ENCODE measurements around the gene LIPE.
"Not testable (repeated sequence)": the region's sequence is repeated elsewhere in the genome, so short reads cannot be mapped to it uniquely, and the experiment has no call there.

The LIPE gene

DNA sequence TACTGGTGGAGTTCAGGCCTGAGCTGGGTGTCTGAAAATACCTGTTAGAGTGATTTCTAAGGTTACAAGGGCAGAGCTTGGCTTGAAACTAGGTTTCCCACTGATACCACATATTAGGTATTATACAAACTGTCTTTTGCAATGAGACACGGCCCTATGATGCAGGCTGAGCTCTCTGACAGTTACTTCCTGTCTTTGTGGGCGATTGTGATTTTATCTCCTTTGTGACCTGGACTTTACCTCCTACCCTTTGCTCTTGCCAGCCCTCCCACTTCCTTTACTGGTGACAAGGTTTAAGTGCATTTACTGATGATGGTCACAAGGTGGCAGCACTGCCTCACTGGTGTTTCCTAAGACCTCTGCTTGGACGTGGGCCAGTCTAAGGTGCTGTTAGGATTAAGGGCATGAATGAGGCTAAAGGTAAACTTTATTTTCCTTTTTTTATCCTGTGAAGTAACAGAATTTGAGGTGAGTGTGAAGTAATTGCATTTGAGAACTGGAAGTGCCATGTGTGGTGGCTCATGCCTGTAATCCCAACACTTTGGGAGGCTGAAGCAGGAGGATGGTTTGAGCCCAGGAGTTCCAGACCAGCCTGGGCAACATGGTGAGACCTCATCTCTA, 23.2 kb upstream of the LIPE start:
- peak; percentile 31 to 53 for DNase-seq (ENCODE audit: low read depth in 2 of 2, low spot score in 1 of 2)

DNA sequence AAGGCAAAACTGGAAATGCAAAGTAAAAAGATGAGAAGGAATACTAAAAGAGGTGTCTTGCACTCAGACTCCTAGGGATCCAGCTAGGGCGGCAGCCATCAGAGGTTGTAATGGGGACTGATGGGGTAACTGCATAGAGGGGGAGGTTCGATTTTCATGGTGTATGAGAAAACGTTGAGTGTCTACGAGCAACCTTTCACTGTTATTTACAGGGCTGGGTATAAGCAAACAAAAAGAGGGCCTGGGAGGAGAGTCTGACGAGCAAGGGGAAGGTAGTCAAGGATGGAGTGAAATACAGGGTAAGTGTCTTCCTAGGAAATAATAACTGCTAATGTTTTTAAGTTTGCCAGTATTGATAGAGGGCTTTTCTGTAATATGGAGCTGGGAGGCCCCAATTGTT, 21.1 kb upstream of the LIPE start:
- DNase-seq (ENCODE audit: low read depth in 2 of 2, low spot score in 1 of 2), result not testable (repeated sequence)

DNA sequence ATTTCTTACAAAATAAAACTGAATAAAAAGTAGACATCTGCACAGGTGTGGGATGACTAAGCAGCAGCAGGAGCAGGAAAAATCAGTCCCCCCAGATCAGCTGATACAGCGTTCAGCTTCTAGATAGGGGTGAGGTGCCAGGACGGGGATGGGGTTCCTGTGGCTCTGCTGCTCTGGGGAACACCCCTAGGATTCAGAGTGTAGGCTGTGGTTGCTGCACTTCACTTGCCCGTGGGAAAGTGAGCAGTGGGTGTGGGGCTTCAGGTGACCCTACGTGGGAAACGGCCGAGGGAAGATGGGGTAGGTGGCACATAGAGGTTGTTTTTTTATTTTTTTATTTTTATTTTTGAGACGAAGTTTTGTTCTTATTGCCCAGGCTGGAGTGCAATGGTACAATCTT, 18.8 kb upstream of the LIPE start:
- DNase-seq (ENCODE audit: low read depth in 2 of 2, low spot score in 1 of 2), result no peak

- DNase-seq (ENCODE audit: low read depth in 2 of 2, low spot score in 1 of 2), result no peak
Measured at GRCh38 chr19:42443944-42444398, 16.8 kb upstream of the LIPE start.

DNA sequence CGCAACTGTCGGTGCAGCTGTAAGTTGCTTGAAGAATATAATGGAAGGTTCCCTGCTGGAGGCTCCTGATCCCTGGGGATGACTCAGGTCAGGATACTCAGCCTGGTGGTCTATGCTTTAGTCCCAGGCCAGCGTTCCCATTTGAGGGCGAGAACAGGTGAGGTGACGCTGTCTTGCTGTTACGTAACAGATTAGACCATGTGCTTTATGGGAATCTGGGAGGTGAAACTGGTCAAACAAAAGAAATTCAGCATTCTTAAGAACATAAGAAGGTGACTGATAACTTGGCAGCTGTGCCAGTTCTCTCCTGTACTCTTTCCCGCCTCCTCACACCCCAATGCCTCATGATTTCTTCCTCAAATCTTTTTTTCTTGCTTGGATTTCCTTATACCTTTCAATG, 15.6 kb upstream of the LIPE start, which contains the start of gene CXCL17:
Gene CXCL17 (minus strand): TSS at position 114 of the 400 bp plus-strand sequence. CDS start 114 bp downstream, outside the sequence.
- DNase-seq (ENCODE audit: low read depth in 2 of 2, low spot score in 1 of 2), result no peak

GRCh38 chr19:42441049-42441445, 13.9 kb upstream of the LIPE start:
- DNase-seq (ENCODE audit: low read depth in 2 of 2, low spot score in 1 of 2), result no peak

GRCh38 chr19:42440357-42441048, 13.3 kb upstream of the LIPE start:
- peak; percentile 62 to 64 for DNase-seq (ENCODE audit: low read depth in 2 of 2, low spot score in 1 of 2)

DNA sequence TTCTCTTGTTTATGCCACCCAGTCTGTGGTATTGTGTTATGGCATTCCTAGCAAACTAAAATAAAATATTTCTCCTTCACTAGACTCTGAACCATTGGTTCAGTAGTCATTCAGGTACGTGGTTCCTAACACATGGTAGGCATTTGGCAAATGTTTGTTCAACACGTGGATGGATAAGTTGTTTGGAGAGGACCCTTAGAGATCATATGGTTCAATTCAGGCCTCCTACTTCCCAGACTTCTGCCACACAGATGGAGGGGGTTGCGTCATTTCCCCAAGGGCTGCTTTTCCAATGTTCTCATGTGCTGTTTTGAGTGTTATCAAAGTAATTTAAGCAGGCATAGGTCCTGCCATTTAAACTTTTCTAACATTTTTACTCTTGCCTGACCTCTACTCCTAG, 8.8 kb upstream of the LIPE start:
- DNase-seq (ENCODE audit: low read depth in 2 of 2, low spot score in 1 of 2), result no peak

DNA sequence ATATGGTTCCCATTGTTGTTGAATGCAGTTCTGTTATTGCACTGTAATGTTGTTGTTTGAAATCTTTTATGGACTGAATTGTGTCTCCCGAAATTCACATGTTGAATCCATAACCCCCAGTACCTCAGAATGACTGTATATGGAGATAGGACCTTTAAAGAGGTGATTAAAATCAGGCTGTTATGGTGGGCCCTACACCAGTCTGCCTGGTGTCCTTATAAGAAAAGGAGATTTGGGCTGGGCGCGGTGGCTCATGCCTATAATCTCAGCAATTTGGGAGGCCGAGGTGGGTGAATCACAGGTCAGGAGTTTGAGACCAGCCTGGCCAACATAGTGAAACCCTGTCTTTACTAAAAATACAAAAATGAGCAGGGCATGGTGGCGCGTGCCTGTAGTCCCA, 8.1 kb upstream of the LIPE start:
- DNase-seq (ENCODE audit: low read depth in 2 of 2, low spot score in 1 of 2), result no peak

GRCh38 chr19:42433503-42434260, 6.5 kb upstream of the LIPE start:
- DNase-seq (ENCODE audit: low read depth in 2 of 2, low spot score in 1 of 2), result peak; percentile 30 to 38

DNA sequence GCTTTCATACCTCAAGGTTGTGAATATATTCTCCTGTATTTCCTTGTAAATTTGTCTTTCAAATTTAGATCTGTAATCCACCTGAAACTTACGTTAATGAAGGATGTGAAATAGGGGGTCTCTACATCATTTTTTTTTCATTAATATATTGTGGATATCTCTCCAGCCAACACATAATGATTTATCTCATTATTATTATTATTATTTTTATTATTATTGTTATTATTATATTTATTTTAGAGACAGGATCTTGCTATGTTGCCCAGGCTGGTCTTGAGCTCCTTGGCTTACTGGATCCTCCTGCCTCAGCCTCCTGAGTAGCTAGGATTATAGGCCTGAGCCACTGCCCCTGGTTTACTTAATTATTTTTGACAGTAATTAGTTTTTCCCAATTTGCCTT, 4.3 kb upstream of the LIPE start:
- DNase-seq (ENCODE audit: low read depth in 2 of 2, low spot score in 1 of 2), result no peak

- no peak for DNase-seq (ENCODE audit: low read depth in 2 of 2, low spot score in 1 of 2)
Measured at GRCh38 chr19:42428676-42429075, 1.5 kb upstream of the LIPE start.

DNA sequence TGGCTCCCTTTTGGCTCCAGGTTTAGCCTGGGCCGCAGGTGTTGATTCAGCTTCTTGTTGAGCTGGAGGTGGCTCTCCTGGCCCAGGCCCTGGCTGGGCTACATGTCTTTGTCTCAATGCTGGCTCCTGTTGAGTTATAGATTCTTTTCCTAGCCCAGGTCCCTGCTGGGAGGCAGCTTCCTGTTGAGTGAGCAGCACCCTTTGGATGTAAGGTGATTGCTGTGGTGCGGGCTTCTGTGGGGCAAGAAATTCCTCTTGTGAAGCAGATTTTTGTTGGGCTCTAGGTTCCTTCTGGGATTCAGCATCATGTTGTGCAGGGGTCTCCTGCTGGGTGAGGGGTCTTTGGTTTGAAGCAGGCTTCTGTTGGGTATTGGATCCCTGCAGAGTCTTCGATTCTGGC, 545 bp downstream of the LIPE start:
- no peak for DNase-seq (ENCODE audit: low read depth in 2 of 2, low spot score in 1 of 2)

GRCh38 chr19:42424712-42425131, 2.5 kb downstream of the LIPE start:
- DNase-seq (ENCODE audit: low read depth in 2 of 2, low spot score in 1 of 2), result no peak

- DNase-seq (ENCODE audit: low read depth in 2 of 2, low spot score in 1 of 2), result no peak
Measured at GRCh38 chr19:42424345-42424707, 2.9 kb downstream of the LIPE start.

- DNase-seq (ENCODE audit: low read depth in 2 of 2, low spot score in 1 of 2), result peak; percentile 84 to 90
Measured at GRCh38 chr19:42423462-42424344, 3.5 kb downstream of the LIPE start.

- DNase-seq (ENCODE audit: low read depth in 2 of 2, low spot score in 1 of 2), result peak; percentile 14 to 17
Measured at GRCh38 chr19:42422901-42423461, 4.2 kb downstream of the LIPE start.

DNA sequence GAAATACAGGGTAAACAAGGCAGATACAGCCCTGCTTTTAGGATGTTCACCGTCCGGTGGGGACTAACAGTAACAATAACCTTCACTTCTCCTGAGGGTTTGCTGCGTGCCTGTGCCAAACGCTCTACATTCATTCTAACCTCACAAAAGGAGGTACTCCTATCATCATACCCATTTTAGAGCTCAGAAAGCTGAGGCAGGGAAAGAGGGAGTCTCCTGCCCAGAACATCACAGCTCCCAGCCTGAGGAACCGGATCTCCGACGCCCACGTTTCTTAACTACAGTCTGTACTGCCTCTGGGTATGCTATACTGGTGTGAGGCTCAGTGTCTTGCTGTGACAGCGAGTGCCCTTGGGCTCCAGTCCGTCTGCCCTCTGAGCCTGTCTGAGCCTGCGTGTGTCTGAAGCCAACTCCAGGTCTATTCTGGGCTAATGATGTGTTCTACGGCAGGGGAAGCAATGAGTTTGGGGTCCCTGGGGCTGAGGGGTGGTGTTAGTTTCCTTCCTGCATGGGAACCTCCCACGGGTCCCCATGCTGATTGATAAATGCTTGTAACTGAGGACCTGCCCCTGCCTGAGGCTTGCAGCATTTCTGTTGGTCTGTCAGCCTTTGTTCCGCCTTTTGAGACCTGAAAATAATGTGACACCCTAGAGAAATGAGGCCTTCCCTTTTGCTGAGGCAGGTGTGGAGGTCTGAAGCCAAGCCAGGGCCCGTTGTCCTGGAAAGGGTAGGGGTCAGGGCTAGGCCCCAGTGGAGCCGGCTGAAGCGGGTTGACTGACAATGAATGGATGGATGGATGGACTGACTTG, 4.9 kb downstream of the LIPE start:
- no peak for DNase-seq (ENCODE audit: low read depth in 2 of 2, low spot score in 1 of 2)

- DNase-seq (ENCODE audit: low read depth in 2 of 2, low spot score in 1 of 2), result no peak
Measured at GRCh38 chr19:42421591-42422031, 5.6 kb downstream of the LIPE start.

GRCh38 chr19:42421101-42421500, 6.1 kb downstream of the LIPE start:
- no peak for DNase-seq (ENCODE audit: low read depth in 2 of 2, low spot score in 1 of 2)
